Measurements from ENCODE around the gene RALGDS. TPM values are rescaled to one million over a fixed set of nuclear protein-coding genes. Genes with fewer than 3 reads are reported as not detected.

The RALGDS gene
- total and polyA plus RNA-seq, 2 donors (not counting 3 experiments of a cell fraction or from before 2014, with no cell fraction given), result 41.4 to 60.0 TPM

DNA sequence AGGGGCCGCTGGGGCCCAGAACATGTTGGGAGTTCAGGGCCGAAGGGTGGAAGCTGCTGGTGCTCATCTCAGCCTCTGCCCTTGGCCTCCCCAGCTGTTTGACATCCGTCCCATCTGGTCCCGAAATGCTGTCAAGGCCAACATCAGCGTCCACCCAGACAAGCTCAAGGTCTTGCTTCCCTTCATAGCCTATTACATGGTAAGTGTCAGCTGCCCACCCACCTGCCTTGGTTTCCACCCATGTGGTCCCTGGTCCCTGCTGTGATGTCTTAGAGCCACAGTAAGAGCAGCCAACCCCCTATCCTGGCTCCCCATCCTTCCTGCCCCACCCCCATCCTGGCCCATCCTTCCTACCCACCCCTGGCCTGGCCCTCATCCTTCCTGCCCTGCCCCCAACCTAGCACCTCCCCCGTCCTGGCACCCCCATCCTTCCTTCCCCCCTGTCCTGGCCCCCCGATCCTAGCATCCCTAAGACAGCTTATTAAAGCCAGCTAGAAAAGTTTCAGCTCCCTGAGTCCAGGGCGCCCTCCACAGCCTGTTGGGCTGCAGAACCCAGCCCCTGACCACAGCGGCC lies 69.0 kb downstream of the RALGDS start:
- FAIRE-seq, result no peak
- H3K36me3 ChIP-seq (ENCODE audit: control insufficient read depth in 2 of 2, extremely low read depth in 1 of 2, insufficient read depth in 2 of 2, low read length in 2 of 2), result peaks cover 0 to 41% of the 10 kb centered on the region in 2 experiments
- H3K9ac ChIP-seq (replicated peaks; ENCODE audit: extremely low read depth, insufficient read depth, low read length), result no peak overlapping the region
- ChIA-PET CTCF (interaction anchor here (3.4 kb wide), 1 partner anchor 92 kb away, joined by 17 read pairs; no protein-coding TSS in a partner anchor), POLR2A (no interaction called here)
- no peaks in the 10 kb centered on the region for H3K79me2 ChIP-seq (ENCODE audit: control insufficient read depth, insufficient read depth, low read length)
- TF ChIP-seq JUN (IDR thresholded peaks at IDR 0.05; ENCODE audit: borderline replicate concordance, insufficient read depth, insufficient read length, low read depth), result no peak
- TF ChIP-seq FOS (IDR thresholded peaks at IDR 0.05; ENCODE audit: borderline replicate concordance, insufficient read depth, low read length), result no peak
- TF ChIP-seq, protein P1, sequence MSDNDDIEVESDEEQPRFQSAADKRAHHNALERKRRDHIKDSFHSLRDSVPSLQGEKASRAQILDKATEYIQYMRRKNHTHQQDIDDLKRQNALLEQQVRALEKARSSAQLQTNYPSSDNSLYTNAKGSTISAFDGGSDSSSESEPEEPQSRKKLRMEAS (IDR thresholded peaks at IDR 0.05; ENCODE audit: insufficient read depth, insufficient read length), result no peak
- TF ChIP-seq EZH2 (IDR thresholded peaks at IDR 0.05; ENCODE audit: borderline replicate concordance, low read depth, low read length, severe bottlenecking), result no peak
- TF ChIP-seq POLR2AphosphoS5 (IDR thresholded peaks at IDR 0.05; ENCODE audit: insufficient read depth, low read depth, low read length), result no peak
- TF ChIP-seq MYC (IDR thresholded peaks at IDR 0.05; ENCODE audit: low read depth, low read length), result no peak
- TF ChIP-seq, protein P2, sequence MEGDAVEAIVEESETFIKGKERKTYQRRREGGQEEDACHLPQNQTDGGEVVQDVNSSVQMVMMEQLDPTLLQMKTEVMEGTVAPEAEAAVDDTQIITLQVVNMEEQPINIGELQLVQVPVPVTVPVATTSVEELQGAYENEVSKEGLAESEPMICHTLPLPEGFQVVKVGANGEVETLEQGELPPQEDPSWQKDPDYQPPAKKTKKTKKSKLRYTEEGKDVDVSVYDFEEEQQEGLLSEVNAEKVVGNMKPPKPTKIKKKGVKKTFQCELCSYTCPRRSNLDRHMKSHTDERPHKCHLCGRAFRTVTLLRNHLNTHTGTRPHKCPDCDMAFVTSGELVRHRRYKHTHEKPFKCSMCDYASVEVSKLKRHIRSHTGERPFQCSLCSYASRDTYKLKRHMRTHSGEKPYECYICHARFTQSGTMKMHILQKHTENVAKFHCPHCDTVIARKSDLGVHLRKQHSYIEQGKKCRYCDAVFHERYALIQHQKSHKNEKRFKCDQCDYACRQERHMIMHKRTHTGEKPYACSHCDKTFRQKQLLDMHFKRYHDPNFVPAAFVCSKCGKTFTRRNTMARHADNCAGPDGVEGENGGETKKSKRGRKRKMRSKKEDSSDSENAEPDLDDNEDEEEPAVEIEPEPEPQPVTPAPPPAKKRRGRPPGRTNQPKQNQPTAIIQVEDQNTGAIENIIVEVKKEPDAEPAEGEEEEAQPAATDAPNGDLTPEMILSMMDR (IDR thresholded peaks at IDR 0.05; ENCODE audit: extremely low read depth in 1 of 2, insufficient read depth in 1 of 2, low read depth in 1 of 2, low read length in 2 of 2), result no peak
- TF ChIP-seq POLR2A (IDR thresholded peaks at IDR 0.05; ENCODE audit: low read depth, low read length), result no peak
- TF ChIP-seq GATA2 (IDR thresholded peaks at IDR 0.05; ENCODE audit: insufficient read depth, insufficient read length, low read depth, low read length), result no peak
- no peaks in the 10 kb centered on the region for H3K9me3 ChIP-seq (replicated peaks; ENCODE audit: control insufficient read depth, insufficient read depth, low read length)
- H3K4me2 ChIP-seq (ENCODE audit: insufficient read depth, low read length), result no peak overlapping the region
- H3K4me1 ChIP-seq (ENCODE audit: control insufficient read depth, extremely low read depth, insufficient read depth, low read length), result no peaks in the 10 kb centered on the region
- no peaks in the 10 kb centered on the region for H3K27me3 ChIP-seq (ENCODE audit: control insufficient read depth in 2 of 2, insufficient read depth in 2 of 2, low read length in 2 of 2)
- no peaks in the 10 kb centered on the region for H3K9me1 ChIP-seq (replicated peaks; ENCODE audit: control insufficient read depth, extremely low read depth, insufficient read depth, low read length)
- no TSS peak for BruUV-seq (replicated peaks)
- no peaks in the 10 kb centered on the region for H4K20me1 ChIP-seq (replicated peaks; ENCODE audit: control insufficient read depth, extremely low read depth, insufficient read depth, low read length)
- dilution Hi-C loops (cut with MboI; ENCODE audit: extremely low pct_ligation_motif_present, low sequenced_read_pairs), result no loop called here
- no peak overlapping the region for H2AFZ ChIP-seq (ENCODE audit: low read depth, low read length)
- no peak overlapping the region for H3K27ac ChIP-seq (ENCODE audit: insufficient read depth, low read depth, low read length)
- H3K4me3 ChIP-seq (replicated peaks in 1 of 3; ENCODE audit: insufficient read depth in 1 of 3, low read depth in 1 of 3, low read length in 3 of 3), result no peak overlapping the region
- DNase-seq (ENCODE audit: low read depth, low spot score), result no peak
- intact Hi-C loops (cut with micrococcal nuclease), result no loop called here

All from endothelial cell of umbilical vein (primary cell).